Lower leg skin (tissue), 4 donors: ENCODE data around the gene PRKCE. TPM values are rescaled to one million over a fixed set of nuclear protein-coding genes. Genes with fewer than 3 reads are reported as not detected.
"Not testable (repeated sequence)": the region's sequence is repeated elsewhere in the genome, so short reads cannot be mapped to it uniquely, and the experiment has no call there.

Source experiments
- DNase-seq, 2 donors: peaks; one replicate each; pipeline ENCODE4 v3.0.0-alpha.2; 2019; ENCODE audit warnings: low spot score in 2 of 2
- H3K4me3 ChIP-seq: fragments of 200-600 bp; sonication (generic); 2 replicates; pipeline ENCODE4 v1.5.1; 2017; ENCODE audit warnings: mild to moderate bottlenecking, low read depth; ENCODE audit not compliant: poor library complexity, severe bottlenecking
- CTCF ChIP-seq, 3 donors: fragments of 450-650 bp; IDR thresholded peaks; one replicate each; pipeline ENCODE4 v1.5.1; 2016; ENCODE audit warnings: antibody characterized with exemption in 3 of 3, mild to moderate bottlenecking in 3 of 3, moderate library complexity in 2 of 3
- POLR2A ChIP-seq, 2 donors: fragments of 450-650 bp; IDR thresholded peaks; one replicate each; pipeline ENCODE4 v1.6.1; 2016 to 2017; ENCODE audit warnings: antibody characterized with exemption in 2 of 2, mild to moderate bottlenecking in 1 of 2, moderate library complexity in 1 of 2
- WGBS, 2 donors: methylation state at CpG; one replicate each; pipeline ENCODE4 v1.1.5; 2018; 5-methylcytosine and 5-hydroxymethylcytosine counted together
- intact Hi-C: fragments of 100-400 bp; cut with DNase I; formaldehyde crosslinking; loops from one replicate; pipeline ENCODE4 v1.15.0; 2023; ENCODE audit warnings: low total_unique reads
- total RNA-seq, 4 donors: library from RNA; depleted of rRNA; stranded (reverse); fragments of >200 nt; gene quantifications; one replicate each; pipeline ENCODE4 v1.1.0, GENCODE V29; 2016

The PRKCE gene
- total RNA-seq, 4 donors from 2014 or later, result 3.5 to 10.3 (median 6.1) TPM

GRCh38 chr2:46216213-46216612 lies 564.7 kb downstream of the PRKCE start:
- no peak overlapping the region for H3K4me3 ChIP-seq
- intact Hi-C loops, result no loop called here
- no peak for TF ChIP-seq POLR2A (IDR thresholded peaks at IDR 0.05)
- DNase-seq, result no peak
- WGBS, 2 donors, result 0% methylated on average over 1 of the region's 1 CpG

- DNase-seq, H3K4me3 ChIP-seq, intact Hi-C loops: not testable (repeated sequence)
- 96 to 98% methylated on average over 1 of the region's 1 CpG for WGBS, 2 donors
Measured at GRCh38 chr2:46223514-46223913, 572.0 kb downstream of the PRKCE start.

- no peak overlapping the region for H3K4me3 ChIP-seq
- whole genome bisulfite sequencing, 2 donors, result 87% methylated on average over 2 of the region's 2 CpGs
- TF ChIP-seq POLR2A (IDR thresholded peaks at IDR 0.05) (no peak), CTCF (IDR thresholded peaks at IDR 0.05) (no peak)
- DNase-seq, result no peak
- intact Hi-C loops, result no loop called here
Measured at GRCh38 chr2:46225150-46225625, 573.7 kb downstream of the PRKCE start.

GRCh38 chr2:46225730-46226129 lies 574.3 kb downstream of the PRKCE start:
- no peak overlapping the region for H3K4me3 ChIP-seq
- TF ChIP-seq POLR2A (IDR thresholded peaks at IDR 0.05) (no peak), CTCF (IDR thresholded peaks at IDR 0.05) (no peak)
- DNase-seq, result no peak
- 56 to 66% methylated on average over 1 of the region's 1 CpG for WGBS, 2 donors
- intact Hi-C loops, result no loop called here

- intact Hi-C loops, result no loop called here
- no peak for TF ChIP-seq POLR2A (IDR thresholded peaks at IDR 0.05)
- TF ChIP-seq CTCF (IDR thresholded peaks at IDR 0.05), result no peak
- DNase-seq, result no peak
- no peak overlapping the region for H3K4me3 ChIP-seq
- WGBS, 2 donors, result 85 to 87% methylated on average over 6 of the region's 6 CpGs
Measured at GRCh38 chr2:46226620-46227019, 575.1 kb downstream of the PRKCE start.

GRCh38 chr2:46227022-46227421 lies 575.5 kb downstream of the PRKCE start:
- 73 to 77% methylated on average over 3 of the region's 3 CpGs for WGBS, 2 donors
- intact Hi-C loops, result no loop called here
- no peak overlapping the region for H3K4me3 ChIP-seq
- DNase-seq, result no peak
- no peak for TF ChIP-seq CTCF (IDR thresholded peaks at IDR 0.05)
- no peak for TF ChIP-seq POLR2A (IDR thresholded peaks at IDR 0.05)

GRCh38 chr2:46227674-46228289 lies 576.3 kb downstream of the PRKCE start:
- 76 to 88% methylated on average over 7 of the region's 7 CpGs for WGBS, 2 donors
- no peak for DNase-seq
- no peak for TF ChIP-seq POLR2A (IDR thresholded peaks at IDR 0.05)
- no peak for TF ChIP-seq CTCF (IDR thresholded peaks at IDR 0.05)
- H3K4me3 ChIP-seq, result no peak overlapping the region
- intact Hi-C loops, result no loop called here
